H1 (cell line): ENCODE measurements around the gene LTBR. TPM values are rescaled to one million over a fixed set of nuclear protein-coding genes. Genes with fewer than 3 reads are reported as not detected.

ENCODE experiments used
- CTCF ChIA-PET: fragments of 300-600 bp; sonication (Branson Sonifier 250); formaldehyde crosslinking; loops from one replicate; lab custom pipeline; 2021; ENCODE audit not compliant: partially characterized antibody; lab: Charles Lee
- POLR2A ChIA-PET: fragments of 300-600 bp; sonication (Branson Sonifier 250); formaldehyde crosslinking; loops from one replicate; lab custom pipeline; 2021; ENCODE audit warnings: inconsistent platforms; ENCODE audit not compliant: partially characterized antibody; lab: Charles Lee
- DNase-seq, 2 experiments: peaks; one replicate each; pipeline versions ENCODE4 v3.0.0 to v3.0.0-alpha.2; 2010 to 2022; ENCODE audit warnings: low spot score in 2 of 2, low read depth in 1 of 2, mixed read lengths in 1 of 2
- FAIRE-seq: peaks from 2 replicates; lab custom pipeline; 2011; peaks lifted over from hg19 to GRCh38; lab: Jason Lieb, UNC
- H2AFZ ChIP-seq: 2 replicates; pipeline ENCODE4 v1.8.1; 2012; ENCODE audit warnings: low read length, inconsistent platforms
- H2AK5ac ChIP-seq: 2 replicates; pipeline ENCODE4 v1.6.1; 2013; ENCODE audit warnings: low read depth, low read length
- H2BK120ac ChIP-seq: replicated peaks from 2 replicates; pipeline ENCODE3; 2013; ENCODE audit warnings: low read depth, low read length, inconsistent platforms
- H2BK12ac ChIP-seq: 2 replicates; pipeline ENCODE4 v1.6.1; 2013; ENCODE audit warnings: low read depth, low read length
- H2BK15ac ChIP-seq: 2 replicates; pipeline ENCODE4 v1.6.1; 2013; ENCODE audit warnings: low read length
- H2BK20ac ChIP-seq: 2 replicates; pipeline ENCODE4 v1.6.1; 2013; ENCODE audit warnings: low read length
- H2BK5ac ChIP-seq: 2 replicates; pipeline ENCODE4 v1.6.1; 2013; ENCODE audit warnings: low read depth, low read length
- H3K14ac ChIP-seq: 2 replicates; pipeline ENCODE4 v1.6.1; 2013; ENCODE audit warnings: inconsistent platforms; ENCODE audit not compliant: insufficient read length
- H3K18ac ChIP-seq: 2 replicates; pipeline ENCODE4 v1.6.1; 2013; ENCODE audit warnings: low read length; ENCODE audit errors: extremely low read depth
- H3K23ac ChIP-seq: 2 replicates; pipeline ENCODE4 v1.6.1; 2013; ENCODE audit warnings: inconsistent platforms; ENCODE audit not compliant: insufficient read length
- H3K23me2 ChIP-seq: 2 replicates; pipeline ENCODE4 v1.6.1; 2013; ENCODE audit warnings: low read depth, low read length
- H3K27ac ChIP-seq: 2 replicates; pipeline ENCODE4 v1.6.1; 2011; ENCODE audit warnings: low read depth, low read length, inconsistent platforms
- H3K27me3 ChIP-seq, 4 experiments: replicated peaks in 1 of 4; 1 replicate in 1 of 4; 2 replicates in 3 of 4; pipeline versions ENCODE4 v1.6.1 to v1.8.1; 2011 to 2013; ENCODE audit warnings: low read length in 3 of 4, mild to moderate bottlenecking in 3 of 4, inconsistent platforms in 2 of 4, mixed read lengths in 2 of 4, moderate library complexity in 1 of 4; ENCODE audit not compliant: control insufficient read depth in 3 of 4, insufficient read depth in 3 of 4; ENCODE audit errors: extremely low read depth in 1 of 4
- H3K36me3 ChIP-seq, 4 experiments: 2 replicates each; pipeline versions ENCODE4 v1.6.1 to v1.8.1; 2011 to 2013; ENCODE audit warnings: mild to moderate bottlenecking in 4 of 4, low read length in 3 of 4, moderate library complexity in 2 of 4, control low read depth in 1 of 4, inconsistent platforms in 1 of 4; ENCODE audit not compliant: insufficient read depth in 4 of 4, control insufficient read depth in 2 of 4
- H3K4ac ChIP-seq: replicated peaks from 2 replicates; pipeline ENCODE3; 2013; ENCODE audit warnings: low read length, low read depth, mixed read lengths, inconsistent platforms; ENCODE audit not compliant: insufficient read length
- H3K4me1 ChIP-seq, 4 experiments: replicated peaks in 1 of 4; 1 replicate in 1 of 4; 2 replicates in 3 of 4; pipeline versions ENCODE4 v1.6.1 to v1.8.1; 2011 to 2013; ENCODE audit warnings: low read length in 3 of 4, inconsistent platforms in 2 of 4, mixed read lengths in 1 of 4; ENCODE audit not compliant: insufficient read depth in 4 of 4, control insufficient read depth in 3 of 4
- H3K4me2 ChIP-seq, 2 experiments: 2 replicates each; pipeline versions ENCODE4 v1.6.1 to v1.8.1; 2011 to 2013; ENCODE audit warnings: low read depth in 2 of 2, low read length in 2 of 2, control low read depth in 1 of 2, inconsistent platforms in 1 of 2, mild to moderate bottlenecking in 1 of 2; ENCODE audit not compliant: insufficient read depth in 1 of 2
- H3K4me3 ChIP-seq, 4 experiments: fragments of 200-600, 300-600 bp in 1 of 4; sonication (generic), shearing (Covaris generic), sonication (Bioruptor Twin) in 1 of 4; 2 replicates each; pipeline versions ENCODE4 v1.5.1 to v1.8.1; 2011 to 2016; ENCODE audit warnings: low read length in 4 of 4, low read depth in 3 of 4, control low read depth in 2 of 4, inconsistent platforms in 2 of 4, mild to moderate bottlenecking in 2 of 4, mixed read lengths in 1 of 4, moderate library complexity in 1 of 4; ENCODE audit not compliant: insufficient read depth in 2 of 4; ENCODE audit errors: extremely low read depth in 1 of 4
- H3K56ac ChIP-seq: replicated peaks from 2 replicates; pipeline ENCODE3; 2013; ENCODE audit warnings: low read depth, mild to moderate bottlenecking, mixed read lengths, low read length, inconsistent platforms; ENCODE audit not compliant: insufficient read length
- H3K79me1 ChIP-seq: 2 replicates; pipeline ENCODE4 v1.6.1; 2013; ENCODE audit warnings: low read depth, low read length, control low read depth
- H3K79me2 ChIP-seq, 2 experiments: 2 replicates each; pipeline versions ENCODE4 v1.6.1 to v1.8.1; 2012 to 2013; ENCODE audit warnings: low read length in 2 of 2, mild to moderate bottlenecking in 2 of 2, inconsistent platforms in 1 of 2; ENCODE audit not compliant: insufficient read depth in 2 of 2, control insufficient read depth in 1 of 2
- H3K9ac ChIP-seq, 4 experiments: replicated peaks in 1 of 4; 1 replicate in 1 of 4; 2 replicates in 3 of 4; pipeline versions ENCODE4 v1.6.1 to v1.8.1; 2011 to 2013; ENCODE audit warnings: low read depth in 3 of 4, low read length in 3 of 4, control low read depth in 2 of 4, mild to moderate bottlenecking in 2 of 4, moderate library complexity in 2 of 4, inconsistent platforms in 1 of 4; ENCODE audit errors: extremely low read depth in 1 of 4
- H3K9me3 ChIP-seq, 2 experiments: 2 replicates each; pipeline versions ENCODE4 v1.6.1 to v1.8.1; 2012 to 2013; ENCODE audit warnings: mild to moderate bottlenecking in 2 of 2, moderate library complexity in 2 of 2, control low read depth in 1 of 2, inconsistent platforms in 1 of 2, low read depth in 1 of 2, low read length in 1 of 2, mixed read lengths in 1 of 2; ENCODE audit not compliant: insufficient read depth in 2 of 2
- H4K20me1 ChIP-seq, 2 experiments: replicated peaks in 1 of 2; 2 replicates each; pipeline versions ENCODE3 to v1.8.1; 2011 to 2013; ENCODE audit warnings: inconsistent platforms in 2 of 2, low read length in 2 of 2, mild to moderate bottlenecking in 1 of 2; ENCODE audit not compliant: insufficient read depth in 2 of 2, control insufficient read depth in 1 of 2
- H4K5ac ChIP-seq: 2 replicates; pipeline ENCODE4 v1.6.1; 2013; ENCODE audit warnings: low read length, low read depth, mixed read lengths, inconsistent platforms; ENCODE audit not compliant: insufficient read length
- H4K8ac ChIP-seq: 2 replicates; pipeline ENCODE4 v1.8.0; 2013; ENCODE audit warnings: mild to moderate bottlenecking, moderate library complexity, low read length, inconsistent platforms; ENCODE audit not compliant: insufficient read depth; ENCODE audit errors: extremely low read depth
- H4K91ac ChIP-seq: replicated peaks from 2 replicates; pipeline ENCODE3; 2013; ENCODE audit warnings: low read length, mixed read lengths, inconsistent platforms; ENCODE audit not compliant: insufficient read length
- KDM1A ChIP-seq: fragments of 200-600, 300-600 bp; sonication (generic); IDR thresholded peaks from 2 replicates; pipeline ENCODE4 v1.7.1; 2016; ENCODE audit warnings: mild to moderate bottlenecking, low read length, borderline replicate concordance
- RAD21 ChIP-seq, 2 experiments: IDR thresholded peaks in 1 of 2; conservative IDR thresholded peaks in 1 of 2; 2 replicates each; pipeline ENCODE4 v1.6.1; 2011; ENCODE audit warnings: low read depth in 2 of 2, low read length in 2 of 2, improper control_type of control experiment in 1 of 2, inconsistent platforms in 1 of 2, mild to moderate bottlenecking in 1 of 2, moderate library complexity in 1 of 2
- RFX5 ChIP-seq: IDR thresholded peaks from 2 replicates; pipeline ENCODE4 v1.6.1; 2011; ENCODE audit warnings: low read depth, low read length, improper control_type of control experiment, borderline replicate concordance
- WGBS, 2 experiments: shearing (Covaris generic) in 1 of 2; methylation state at CpG; one replicate each; pipeline versions ENCODE4 v1.1.6 to v1.1.7; 2013 to 2015; ENCODE audit warnings: low lambda C conversion rate in 2 of 2, mixed read lengths in 2 of 2, inconsistent platforms in 1 of 2, low coverage in 1 of 2, missing lambda C conversion rate in 1 of 2; ENCODE audit not compliant: insufficient replicate concordance in 2 of 2, insufficient coverage in 1 of 2, insufficient read length in 1 of 2; ENCODE audit errors: extremely low coverage in 1 of 2, missing lambda C conversion rate in 1 of 2; 5-methylcytosine and 5-hydroxymethylcytosine counted together
- polyA plus RNA-seq, 7 experiments: library from polyadenylated mRNA; depleted of rRNA in 3 of 7; stranded (reverse) in 5 of 7; unstranded in 2 of 7; fragments of >200 nt in 5 of 7; fragments of 200-250 nt in 2 of 7; gene quantifications; 1 replicate in 5 of 7; 2 replicates in 1 of 7; 4 replicates in 1 of 7; pipeline versions ENCODE4 v1.2.1 to v1.2.3, GENCODE V29; 2011 to 2013; ENCODE audit warnings: missing spikeins in 2 of 7, mixed read lengths in 2 of 7
- total RNA-seq: library from RNA; stranded (reverse); fragmentation: NEBNext Ultra II Directional; extraction: Animal tissue kit (Norgen Biotek cat#: 25700); gene quantifications from 2 replicates; pipeline ENCODE4 v1.2.1, GENCODE V29; 2021

LTBR gene
- total and polyA plus RNA-seq, 2 of the 8 experiments (the other 6 are each of a cell fraction or from before 2014, with no cell fraction given) = 5.1 to 6.3 TPM

GRCh38 chr12:6362403-6362802 is 21.6 kb upstream of the LTBR start:
- H2BK12ac ChIP-seq = no peak overlapping the region
- no peak overlapping the region for H2BK20ac ChIP-seq
- H4K20me1 ChIP-seq = peaks cover 4 to 7% of the 10 kb centered on the region in 2 experiments
- TF ChIP-seq RFX5 = no peak
- TF ChIP-seq KDM1A = 0 out of 2 replicates have a peak, but pooled peaks have one; percentile 21
- TF ChIP-seq RAD21 (IDR thresholded peaks at IDR 0.05 in 1 of 2, conservative IDR thresholded peaks at IDR 0.05 in 1 of 2; ENCODE audit: low read depth in 2 of 2, low read length in 2 of 2) = no peak
- peaks cover 2% of the 10 kb centered on the region; the same call in 1 of the 2 replicates for H3K79me1 ChIP-seq
- no peaks in the 10 kb centered on the region for H3K27me3 ChIP-seq
- H2BK15ac ChIP-seq = no peak overlapping the region
- no peak overlapping the region for H3K9ac ChIP-seq
- 0 out of 2 replicates have a peak overlapping the region, but pooled peaks have one; percentile 7 for H2BK5ac ChIP-seq
- H4K8ac ChIP-seq = no peak overlapping the region
- H2AK5ac ChIP-seq = no peak overlapping the region
- H3K23me2 ChIP-seq = peaks cover 2% of the 10 kb centered on the region; the same call in 1 of the 2 replicates
- H3K4ac ChIP-seq = no peak overlapping the region
- no peak overlapping the region for H3K56ac ChIP-seq
- no peak overlapping the region for H4K5ac ChIP-seq
- no peak overlapping the region for H3K27ac ChIP-seq
- no peak overlapping the region; the same call in 1 of the 2 replicates for H3K18ac ChIP-seq
- H3K4me3 ChIP-seq = no peak overlapping the region
- no peak overlapping the region for H2AFZ ChIP-seq
- H3K4me2 ChIP-seq = no peak overlapping the region
- FAIRE-seq (no peak), DNase-seq (no peak)
- peaks cover 0 to 3% (median 1%) of the 10 kb centered on the region in 4 experiments; a peak in 3 of 7 replicates for H3K4me1 ChIP-seq
- ChIA-PET CTCF (interaction anchor here (0.7 to 2.2 kb wide), 9 partner anchors 9 to 465 kb away, joined by 3 to 11 read pairs (median 5); no protein-coding TSS in a partner anchor), POLR2A (interaction anchor here (1.2 to 17.2 kb wide), 10 partner anchors 10 to 173 kb away, joined by 3 to 214 read pairs (median 10); partner anchors contain the start of genes GAPDH, SCNN1A, TNFRSF1A and VAMP1)
- H4K91ac ChIP-seq = no peak overlapping the region
- H3K79me2 ChIP-seq = peaks cover 0 to 35% of the 10 kb centered on the region in 2 experiments; a peak in 2 of 4 replicates
- no peaks in the 10 kb centered on the region for H3K9me3 ChIP-seq
- H3K14ac ChIP-seq = no peak overlapping the region
- no peak overlapping the region for H3K23ac ChIP-seq
- no peak overlapping the region for H2BK120ac ChIP-seq
- 83% methylated on average over 3 of the region's 3 CpGs; no CpG with 5 or more reads in 1 of the 2 experiments for WGBS, 2 experiments
- H3K36me3 ChIP-seq = peaks cover 0 to 32% (median 14%) of the 10 kb centered on the region in 4 experiments; a peak in 6 of 8 replicates
